Adrenal gland (tissue), 12 donors: ENCODE results near the gene FXYD3. TPM values are rescaled to one million over a fixed set of nuclear protein-coding genes. Genes with fewer than 3 reads are reported as not detected.

Experiments
- DNase-seq, 7 donors: peaks; one replicate each; pipeline ENCODE4 v3.0.0-alpha.2; 2019 to 2020
- H3K27ac ChIP-seq, 5 donors: fragments of 200-600 bp; sonication (generic) in 4 of 5; 1 replicate in 3 of 5; 2 replicates in 2 of 5; pipeline versions ENCODE4 v1.5.1 to v1.8.0; 2016 to 2020; ENCODE audit warnings: mild to moderate bottlenecking in 1 of 5
- H3K27me3 ChIP-seq: fragments of 200-600 bp; 2 replicates; pipeline ENCODE4 v1.8.0; 2021
- H3K36me3 ChIP-seq, 2 donors: fragments of 200-600 bp; replicated peaks in 1 of 2; 1 replicate in 1 of 2; 2 replicates in 1 of 2; pipeline versions ENCODE4 v1.5.1 to v1.8.0; 2018 to 2022
- H3K4me1 ChIP-seq, 2 donors: fragments of 200-600 bp; replicated peaks in 1 of 2; 1 replicate in 1 of 2; 2 replicates in 1 of 2; pipeline versions ENCODE4 v1.5.1 to v1.8.0; 2018 to 2021
- H3K4me3 ChIP-seq, 4 donors: fragments of 200-600 bp; sonication (generic) in 3 of 4; one replicate each; pipeline ENCODE4 v1.5.1; 2016 to 2018
- H3K9me3 ChIP-seq, 3 donors: fragments of 200-600 bp; sonication (generic) in 1 of 3; replicated peaks in 1 of 3; 1 replicate in 2 of 3; 2 replicates in 1 of 3; pipeline versions ENCODE4 v1.5.1 to v1.8.0; 2016 to 2021
- CTCF ChIP-seq, 6 experiments: fragments of 450-650 bp in 4 of 6; fragments of 200-600 bp in 2 of 6; sonication (generic) in 1 of 6; IDR thresholded peaks; 1 replicate in 5 of 6; 2 replicates in 1 of 6; pipeline versions ENCODE4 v1.5.1 to v1.8.0; 2016 to 2021; ENCODE audit warnings: antibody characterized with exemption in 6 of 6, mild to moderate bottlenecking in 2 of 6, moderate library complexity in 1 of 6
- POLR2A ChIP-seq, 2 donors: fragments of 450-650 bp; IDR thresholded peaks; one replicate each; pipeline ENCODE4 v1.6.1; 2017; ENCODE audit warnings: antibody characterized with exemption in 2 of 2, mild to moderate bottlenecking in 2 of 2, moderate library complexity in 1 of 2
- WGBS, 4 donors: extraction: QIAGEN DNeasy Blood & Tissue Kit in 2 of 4; methylation state at CpG; one replicate each; pipeline versions ENCODE4 v1.1.5 to v1.1.7; 2013 to 2017; 5-methylcytosine and 5-hydroxymethylcytosine counted together
- intact Hi-C, 2 donors: fragments of 100-400 bp; cut with DNase I; formaldehyde crosslinking; loops; one replicate each; pipeline versions ENCODE4 v1.14.1 to v1.15.0; 2022 to 2023
- polyA plus RNA-seq, 3 donors: library from polyadenylated mRNA; stranded (reverse); fragments of 200-250 nt in 2 of 3; fragments of 350-450 nt in 1 of 3; fragmentation: Illumina TruSeq in 1 of 3; extraction: RNeasy Lipid Tissue Mini Kit (QIAGEN cat#74804) in 1 of 3; gene quantifications; one replicate each; pipeline ENCODE4 v1.2.3, GENCODE V29; 2013 to 2014
- total RNA-seq, 9 donors: library from RNA; depleted of rRNA in 4 of 9; stranded (reverse); fragments of >200 nt in 4 of 9; fragments of 120-200 nt in 1 of 9; fragmentation: NEBNext Ultra II Directional in 1 of 9; extraction: Animal tissue kit (Norgen Biotek cat#: 25700) in 1 of 9; gene quantifications; one replicate each; pipeline versions ENCODE4 v1.1.0 to v1.2.4, GENCODE V29; 2013 to 2023
- donor health status: healthy with polysubstance abuse.
- donor health status: Bipolar disorder and iron deficiency.
- donor health status: DM: yes; HTN: yes; CAD: no.
- donor health status: DM: no; HTN: no; CAD: no.
- donor health status: DM: no; HTN: no; CAD: no.
- donor health status: DM: yes; HTN: yes; CAD: no.

FXYD3 gene
- total and polyA plus RNA-seq, 12 donors, result 0.34 to 4.6 (median 2.3) TPM; not detected in 4

GRCh38 chr19:35140207-35140961, 24.8 kb downstream of the FXYD3 start:
- Histone ChIP-seq H3K4me3 (peak overlapping the region in 1 of 4 donors; percentile 10), H3K36me3 (no peaks in the 10 kb centered on the region), H3K27me3 (peaks cover 4% of the 10 kb centered on the region), H3K9me3 (no peaks in the 10 kb centered on the region), H3K4me1 (peaks cover 0 to 15% of the 10 kb centered on the region in 2 donors), H3K27ac (peak overlapping the region in 2 of 5 donors; percentile 70 to 87)
- intact Hi-C loops, result loop anchor here in 1 of 2 donors (5.0 kb wide), 1 partner anchor 127 kb away; the partner anchor contains the start of gene USF2
- no peak for DNase-seq
- 47 to 58% (median 51%) methylated on average over 12 of the region's 12 CpGs for WGBS, 4 donors
- TF ChIP-seq CTCF (IDR thresholded peaks at IDR 0.05) (no peak), POLR2A (IDR thresholded peaks at IDR 0.05) (no peak)

GRCh38 chr19:35140962-35141836, 25.6 kb downstream of the FXYD3 start:
- no peaks in the 10 kb centered on the region for H3K9me3 ChIP-seq
- DNase-seq, result peak; percentile 91 to 96 (median 94)
- peaks cover 0 to 15% of the 10 kb centered on the region in 2 donors for H3K4me1 ChIP-seq
- intact Hi-C loops, result loop anchor here in 1 of 2 donors (5.0 kb wide), 1 partner anchor 126 kb away; the partner anchor contains the start of gene USF2
- TF ChIP-seq CTCF (IDR thresholded peaks at IDR 0.05), result peak in 5 of 6 experiments; percentile 16 to 42 (median 36)
- TF ChIP-seq POLR2A (IDR thresholded peaks at IDR 0.05), result no peak
- no peak overlapping the region for H3K4me3 ChIP-seq
- 2 to 6% (median 4%) methylated on average over 11 to 48 of the region's 48 CpGs for WGBS, 4 donors
- peak overlapping the region in 1 of 5 donors; percentile 87 for H3K27ac ChIP-seq
- no peaks in the 10 kb centered on the region for H3K36me3 ChIP-seq
- H3K27me3 ChIP-seq, result peaks cover 4% of the 10 kb centered on the region

GRCh38 chr19:35141837-35142605, 26.4 kb downstream of the FXYD3 start:
- Histone ChIP-seq H3K27ac (no peak overlapping the region), H3K27me3 (peaks cover 4% of the 10 kb centered on the region), H3K36me3 (no peaks in the 10 kb centered on the region), H3K4me3 (no peak overlapping the region), H3K9me3 (no peaks in the 10 kb centered on the region), H3K4me1 (peaks cover 0 to 15% of the 10 kb centered on the region in 2 donors)
- WGBS, 4 donors, result 26 to 36% (median 29%) methylated on average over 14 to 21 of the region's 21 CpGs
- TF ChIP-seq POLR2A (IDR thresholded peaks at IDR 0.05) (no peak), CTCF (IDR thresholded peaks at IDR 0.05) (no peak)
- intact Hi-C loops, result loop anchor here in 1 of 2 donors (5.0 kb wide), 1 partner anchor 125 kb away; the partner anchor contains the start of gene USF2
- DNase-seq, result peak in 2 of 7 donors; percentile 40 to 53
